Spleen (tissue), 11 donors: ENCODE data around the gene GPER1. TPM values are rescaled to one million over a fixed set of nuclear protein-coding genes. Genes with fewer than 3 reads are reported as not detected.

Experiments used
- DNase-seq: peaks from one replicate; pipeline ENCODE4 v3.0.0-alpha.2; 2020
- H3K27ac ChIP-seq, 8 donors: fragments of 200-600 bp; sonication (generic) in 7 of 8; 1 replicate in 4 of 8; 2 replicates in 4 of 8; pipeline versions ENCODE4 v1.5.0 to v1.8.0; 2016 to 2021; ENCODE audit warnings: inconsistent platforms in 4 of 8, mild to moderate bottlenecking in 4 of 8, moderate library complexity in 1 of 8
- H3K27me3 ChIP-seq, 7 donors: fragments of 200-600 bp; sonication (generic) in 6 of 7; replicated peaks in 1 of 7; 1 replicate in 4 of 7; 2 replicates in 3 of 7; pipeline versions ENCODE4 v1.5.0 to v1.8.0; 2016 to 2021; ENCODE audit warnings: inconsistent platforms in 3 of 7, mild to moderate bottlenecking in 1 of 7
- H3K36me3 ChIP-seq, 6 donors: fragments of 200-600 bp; sonication (generic) in 5 of 6; 1 replicate in 4 of 6; 2 replicates in 2 of 6; pipeline versions ENCODE4 v1.5.0 to v1.8.0; 2016 to 2021; ENCODE audit warnings: inconsistent platforms in 2 of 6
- H3K4me1 ChIP-seq, 6 donors: fragments of 200-600 bp; sonication (generic) in 5 of 6; 1 replicate in 3 of 6; 2 replicates in 3 of 6; pipeline versions ENCODE4 v1.5.0 to v1.8.0; 2016 to 2021; ENCODE audit warnings: inconsistent platforms in 3 of 6
- H3K4me3 ChIP-seq, 8 donors: fragments of 200-600 bp; sonication (generic) in 7 of 8; 1 replicate in 4 of 8; 2 replicates in 4 of 8; pipeline versions ENCODE4 v1.5.0 to v1.8.0; 2016 to 2021; ENCODE audit warnings: inconsistent platforms in 4 of 8, mild to moderate bottlenecking in 4 of 8, moderate library complexity in 2 of 8
- H3K9me3 ChIP-seq, 8 donors: fragments of 200-600 bp; sonication (generic) in 7 of 8; 1 replicate in 4 of 8; 2 replicates in 4 of 8; pipeline versions ENCODE4 v1.5.0 to v1.8.0; 2016 to 2021; ENCODE audit warnings: inconsistent platforms in 4 of 8
- CTCF ChIP-seq, 11 experiments: fragments of 200-600 bp in 7 of 11; fragments of 450-650 bp in 4 of 11; sonication (generic) in 4 of 11; IDR thresholded peaks in 8 of 11; conservative IDR thresholded peaks in 3 of 11; 1 replicate in 7 of 11; 2 replicates in 4 of 11; pipeline versions ENCODE4 v1.4.0 to v1.8.0; 2016 to 2021; ENCODE audit warnings: antibody characterized with exemption in 11 of 11, inconsistent platforms in 4 of 11, mild to moderate bottlenecking in 1 of 11
- POLR2A ChIP-seq, 3 donors: fragments of 450-650 bp; IDR thresholded peaks; one replicate each; pipeline ENCODE4 v1.5.1; 2017; ENCODE audit warnings: antibody characterized with exemption in 3 of 3, mild to moderate bottlenecking in 1 of 3
- POLR2AphosphoS5 ChIP-seq, 3 donors: sonication (generic); formaldehyde crosslinking; IDR thresholded peaks; one replicate each; pipeline ENCODE4 v1.5.1; 2017; ENCODE audit warnings: antibody characterized with exemption in 3 of 3
- WGBS, 5 donors: extraction: QIAGEN DNeasy Blood & Tissue Kit in 3 of 5; methylation state at CpG; one replicate each; pipeline versions ENCODE4 v1.1.5 to v1.1.7; 2013 to 2018; 5-methylcytosine and 5-hydroxymethylcytosine counted together
- intact Hi-C: fragments of 100-400 bp; cut with DNase I; formaldehyde crosslinking; loops from one replicate; pipeline ENCODE4 v1.15.0; 2023; ENCODE audit warnings: low total_unique reads
- polyA plus RNA-seq, 3 donors: library from polyadenylated mRNA; stranded (reverse); fragments of 200-250 nt; gene quantifications; one replicate each; pipeline ENCODE4 v1.2.1, GENCODE V29; 2013
- total RNA-seq, 7 donors: library from RNA; depleted of rRNA in 3 of 7; stranded (reverse); fragments of >200 nt in 3 of 7; fragmentation: NEBNext Ultra II Directional in 4 of 7; extraction: Animal tissue kit (Norgen Biotek cat#: 25700) in 4 of 7; gene quantifications; one replicate each; pipeline versions ENCODE4 v1.1.0 to v1.2.1, GENCODE V29; 2016 to 2021
- donor health status: healthy with polysubstance abuse.
- donor health status: DM: no; HTN: no; CAD: no; lungs with moderate emphysema.
- donor health status: DM: no; HTN: no; CAD: no.
- donor health status: Bipolar disorder and iron deficiency.
- donor health status: healthy.
- donor health status: DM: no; HTN: no; CAD: no.
- donor health status: DM: yes; HTN: yes; CAD: no.

The GPER1 gene
- total and polyA plus RNA-seq, 10 donors: 3.0 to 14.2 (median 6.1) TPM

- Histone ChIP-seq H3K36me3 (no peaks in the 10 kb centered on the region), H3K4me1 (peaks cover 13 to 72% (median 47%) of the 10 kb centered on the region in 6 donors), H3K4me3 (no peak overlapping the region), H3K9me3 (no peaks in the 10 kb centered on the region), H3K27me3 (peaks cover 0 to 12% (median 0%) of the 10 kb centered on the region in 7 donors), H3K27ac (no peak overlapping the region)
- TF ChIP-seq POLR2A (IDR thresholded peaks at IDR 0.05) (no peak), POLR2AphosphoS5 (IDR thresholded peaks at IDR 0.05) (peak in 1 of 3 donors; percentile 6)
- DNase-seq: peak; percentile 51
- 38 to 64% (median 58%) methylated on average over 6 to 7 of the region's 7 CpGs for WGBS, 5 donors
- intact Hi-C loops: no loop called here
Measured at GRCh38 chr7:1042492-1042833, 45.5 kb upstream of the GPER1 start.

- peaks cover 0 to 12% (median 0%) of the 10 kb centered on the region in 7 donors for H3K27me3 ChIP-seq
- intact Hi-C loops: no loop called here
- no peaks in the 10 kb centered on the region for H3K36me3 ChIP-seq
- peak; percentile 78 for DNase-seq
- H3K4me1 ChIP-seq: peaks cover 18 to 84% (median 59%) of the 10 kb centered on the region in 6 donors
- peak overlapping the region; percentile 58 to 86 (median 74) for H3K4me3 ChIP-seq
- TF ChIP-seq POLR2AphosphoS5 (IDR thresholded peaks at IDR 0.05) (peak in 1 of 3 donors; percentile 19), CTCF (IDR thresholded peaks at IDR 0.05 in 8 of 11, conservative IDR thresholded peaks at IDR 0.05 in 3 of 11) (no peak)
- peak overlapping the region; percentile 39 to 88 (median 78) for H3K27ac ChIP-seq
- WGBS, 5 donors: 42 to 51% (median 46%) methylated on average over 10 to 18 of the region's 18 CpGs
- no peaks in the 10 kb centered on the region for H3K9me3 ChIP-seq
Measured at GRCh38 chr7:1043552-1044188, 44.2 kb upstream of the GPER1 start.

GRCh38 chr7:1044189-1045068, 43.5 kb upstream of the GPER1 start, which contains the start of gene GPR146:
Gene GPR146, plus strand, starts transcription at chr7:1044546. Its CDS starts 12,970 bp downstream, at chr7:1057516.
- no peaks in the 10 kb centered on the region for H3K9me3 ChIP-seq
- peak within 1 kb of the TSS; percentile 58 to 86 (median 74) for H3K4me3 ChIP-seq
- 0 to 1% (median 1%) methylated on average over 13 to 74 of the region's 74 CpGs for WGBS, 5 donors
- H3K27me3 ChIP-seq: peaks cover 0 to 12% (median 0%) of the 10 kb centered on the region in 7 donors
- DNase-seq: peak; percentile 98
- H3K27ac ChIP-seq: peak within 1 kb of the TSS; percentile 39 to 88 (median 78)
- TF ChIP-seq CTCF (IDR thresholded peaks at IDR 0.05 in 8 of 11, conservative IDR thresholded peaks at IDR 0.05 in 3 of 11) (peak; percentile 22 to 71 (median 52)), POLR2A (IDR thresholded peaks at IDR 0.05) (peak in 1 of 3 donors; percentile 20), POLR2AphosphoS5 (IDR thresholded peaks at IDR 0.05) (peak; percentile 75 to 86 (median 81))
- no peaks in the 10 kb centered on the region for H3K36me3 ChIP-seq
- H3K4me1 ChIP-seq: peaks cover 25 to 92% (median 67%) of the 10 kb centered on the region in 6 donors
- intact Hi-C loops: no loop called here

- 77 to 88% (median 84%) methylated on average over 21 of the region's 21 CpGs for WGBS, 5 donors
Measured at GRCh38 chr7:1045069-1046063, 42.5 kb upstream of the GPER1 start.

More at GRCh38 chr7:1045069-1046063, 42.5 kb upstream of the GPER1 start:
- peak; percentile 55 for DNase-seq
- Histone ChIP-seq H3K27me3 (peaks cover 0 to 12% (median 0%) of the 10 kb centered on the region in 7 donors), H3K36me3 (no peaks in the 10 kb centered on the region), H3K4me1 (peaks cover 30 to 98% (median 75%) of the 10 kb centered on the region in 6 donors), H3K9me3 (no peaks in the 10 kb centered on the region), H3K27ac (peak overlapping the region in 7 of 8 donors; percentile 39 to 88 (median 82)), H3K4me3 (peak overlapping the region; percentile 58 to 86 (median 74))
- TF ChIP-seq POLR2AphosphoS5 (IDR thresholded peaks at IDR 0.05) (no peak), CTCF (IDR thresholded peaks at IDR 0.05 in 8 of 11, conservative IDR thresholded peaks at IDR 0.05 in 3 of 11) (peak in 2 of 11 experiments; percentile 1 to 6)
- intact Hi-C loops: no loop called here
